Measurements from ENCODE around the gene RAP1GAP2. TPM values are rescaled to one million over a fixed set of nuclear protein-coding genes. Genes with fewer than 3 reads are reported as not detected.

RAP1GAP2 gene
- total RNA-seq, 1 donor from 2014 or later, result 10.6 TPM

DNA sequence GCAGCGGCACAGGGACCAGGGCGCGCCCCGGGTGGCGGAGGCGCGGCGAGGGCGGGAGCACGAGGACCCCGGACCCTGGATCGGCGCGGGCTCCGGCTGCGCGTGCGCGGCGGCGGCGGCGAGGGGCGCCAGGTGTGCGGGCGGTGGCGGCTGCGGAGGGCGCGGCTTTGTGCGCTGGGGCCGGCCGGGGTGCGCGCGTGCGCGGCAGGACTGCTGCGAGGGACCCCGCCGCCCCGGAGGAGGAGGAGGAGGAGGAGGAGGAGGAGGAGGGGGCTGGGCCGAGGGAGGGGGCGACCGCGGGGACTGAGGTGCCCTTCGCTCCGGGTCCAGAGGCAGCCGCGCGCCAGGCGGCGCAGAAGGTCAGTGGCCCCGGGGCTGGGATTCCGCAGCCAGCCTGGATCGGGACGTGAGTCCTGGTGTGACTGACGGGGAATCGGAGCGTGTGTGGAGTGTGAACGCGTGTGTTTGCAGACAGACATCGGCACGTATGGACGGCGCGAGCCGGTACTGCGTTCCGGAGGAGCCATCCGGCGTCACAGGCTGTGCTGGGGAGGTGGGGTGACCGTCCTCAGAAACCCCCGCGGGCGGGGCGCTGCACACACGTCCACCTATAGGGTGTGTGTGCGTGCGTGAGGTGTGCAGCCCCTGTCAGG lies 19.5 kb upstream of the RAP1GAP2 start:
- Mint-ChIP-seq H3K27ac (ENCODE audit: unreplicated experiment) (no peak overlapping the region), H3K9me3 (ENCODE audit: unreplicated experiment) (no peaks in the 10 kb centered on the region), H3K36me3 (ENCODE audit: low read depth, unreplicated experiment) (peaks cover 3% of the 10 kb centered on the region), H3K27me3 (ENCODE audit: unreplicated experiment) (peaks cover 8% of the 10 kb centered on the region), H3K4me3 (ENCODE audit: unreplicated experiment) (peak overlapping the region; percentile 87), H3K4me1 (ENCODE audit: unreplicated experiment) (peaks cover 14% of the 10 kb centered on the region)
- DNase-seq (ENCODE audit: low spot score), result peak; percentile 41
- TF ChIP-seq CTCF (IDR thresholded peaks at IDR 0.05; ENCODE audit: unreplicated experiment), result no peak

GRCh38 chr17:2777242-2777867 lies 18.9 kb upstream of the RAP1GAP2 start:
- peaks cover 21% of the 10 kb centered on the region for H3K4me1 Mint-ChIP-seq (ENCODE audit: unreplicated experiment)
- H3K27ac Mint-ChIP-seq (ENCODE audit: unreplicated experiment), result no peak overlapping the region
- peaks cover 8% of the 10 kb centered on the region for H3K27me3 Mint-ChIP-seq (ENCODE audit: unreplicated experiment)
- peak overlapping the region; percentile 87 for H3K4me3 Mint-ChIP-seq (ENCODE audit: unreplicated experiment)
- peaks cover 3% of the 10 kb centered on the region for H3K36me3 Mint-ChIP-seq (ENCODE audit: low read depth, unreplicated experiment)
- no peak for DNase-seq (ENCODE audit: low spot score)
- no peak for TF ChIP-seq CTCF (IDR thresholded peaks at IDR 0.05; ENCODE audit: unreplicated experiment)
- H3K9me3 Mint-ChIP-seq (ENCODE audit: unreplicated experiment), result no peaks in the 10 kb centered on the region

- H3K27ac Mint-ChIP-seq (ENCODE audit: unreplicated experiment), result no peak overlapping the region
- H3K4me3 Mint-ChIP-seq (ENCODE audit: unreplicated experiment), result no peak overlapping the region
- H3K27me3 Mint-ChIP-seq (ENCODE audit: unreplicated experiment), result peaks cover 8% of the 10 kb centered on the region
Observed at GRCh38 chr17:2778489-2778888, 17.7 kb upstream of the RAP1GAP2 start.

DNA sequence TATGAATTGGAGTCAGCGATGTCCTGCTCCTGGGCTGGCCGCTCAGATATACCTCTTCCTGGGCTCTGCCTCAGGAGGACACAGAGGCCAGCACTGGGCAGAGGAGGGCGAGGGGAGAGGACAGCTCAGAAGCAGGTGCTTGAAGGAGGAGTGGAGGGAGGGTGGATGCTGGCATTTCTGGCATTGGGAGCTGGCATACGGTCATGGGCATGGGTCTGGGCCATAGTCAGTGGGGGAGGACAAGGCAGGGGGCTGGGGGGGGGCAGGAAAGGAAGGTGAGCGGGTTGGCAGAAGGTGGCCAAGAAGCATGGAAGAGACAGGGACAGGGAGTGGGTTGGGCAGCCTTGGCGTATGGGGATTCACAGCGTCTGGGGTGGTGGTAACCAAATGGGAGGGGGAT lies 16.7 kb upstream of the RAP1GAP2 start:
- Mint-ChIP-seq H3K27me3 (ENCODE audit: unreplicated experiment) (peaks cover 8% of the 10 kb centered on the region), H3K9me3 (ENCODE audit: unreplicated experiment) (no peaks in the 10 kb centered on the region), H3K4me1 (ENCODE audit: unreplicated experiment) (peaks cover 29% of the 10 kb centered on the region), H3K36me3 (ENCODE audit: low read depth, unreplicated experiment) (peaks cover 3% of the 10 kb centered on the region), H3K27ac (ENCODE audit: unreplicated experiment) (no peak overlapping the region), H3K4me3 (ENCODE audit: unreplicated experiment) (no peak overlapping the region)
- no peak for DNase-seq (ENCODE audit: low spot score)
- no peak for TF ChIP-seq CTCF (IDR thresholded peaks at IDR 0.05; ENCODE audit: unreplicated experiment)

More at GRCh38 chr17:2778489-2778888, 17.7 kb upstream of the RAP1GAP2 start:
- no peaks in the 10 kb centered on the region for H3K9me3 Mint-ChIP-seq (ENCODE audit: unreplicated experiment)
- no peak for DNase-seq (ENCODE audit: low spot score)
- H3K36me3 Mint-ChIP-seq (ENCODE audit: low read depth, unreplicated experiment), result peaks cover 3% of the 10 kb centered on the region
- no peak for TF ChIP-seq CTCF (IDR thresholded peaks at IDR 0.05; ENCODE audit: unreplicated experiment)
- H3K4me1 Mint-ChIP-seq (ENCODE audit: unreplicated experiment), result peaks cover 29% of the 10 kb centered on the region

DNA sequence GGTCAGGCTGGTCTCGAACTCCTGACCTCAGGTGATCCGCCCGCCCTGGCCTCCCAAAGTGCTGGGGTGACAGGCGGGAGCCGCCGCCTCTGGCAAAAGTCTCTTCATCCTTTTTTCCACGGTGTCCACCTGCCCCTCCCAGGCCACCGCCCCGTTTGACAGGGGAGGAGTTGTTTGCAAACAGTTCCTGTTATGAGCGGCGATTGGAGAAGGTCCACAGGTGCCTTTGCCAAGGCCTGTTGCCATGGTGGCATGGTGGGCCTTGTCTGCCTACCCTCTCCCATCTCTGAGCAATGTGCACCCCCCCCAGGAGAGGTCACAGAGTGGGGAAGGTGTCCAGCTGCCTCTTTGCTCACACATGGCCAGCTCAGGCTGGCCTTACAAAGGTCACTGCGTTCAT lies 16.0 kb upstream of the RAP1GAP2 start:
- TF ChIP-seq CTCF (IDR thresholded peaks at IDR 0.05; ENCODE audit: unreplicated experiment), result no peak
- no peak for DNase-seq (ENCODE audit: low spot score)
- peaks cover 3% of the 10 kb centered on the region for H3K36me3 Mint-ChIP-seq (ENCODE audit: low read depth, unreplicated experiment)
- H3K9me3 Mint-ChIP-seq (ENCODE audit: unreplicated experiment), result no peaks in the 10 kb centered on the region
- H3K27me3 Mint-ChIP-seq (ENCODE audit: unreplicated experiment), result peaks cover 8% of the 10 kb centered on the region
- no peak overlapping the region for H3K27ac Mint-ChIP-seq (ENCODE audit: unreplicated experiment)
- peaks cover 31% of the 10 kb centered on the region for H3K4me1 Mint-ChIP-seq (ENCODE audit: unreplicated experiment)
- H3K4me3 Mint-ChIP-seq (ENCODE audit: unreplicated experiment), result no peak overlapping the region
